ENCODE data around the gene ADAMTS5.

DNA sequence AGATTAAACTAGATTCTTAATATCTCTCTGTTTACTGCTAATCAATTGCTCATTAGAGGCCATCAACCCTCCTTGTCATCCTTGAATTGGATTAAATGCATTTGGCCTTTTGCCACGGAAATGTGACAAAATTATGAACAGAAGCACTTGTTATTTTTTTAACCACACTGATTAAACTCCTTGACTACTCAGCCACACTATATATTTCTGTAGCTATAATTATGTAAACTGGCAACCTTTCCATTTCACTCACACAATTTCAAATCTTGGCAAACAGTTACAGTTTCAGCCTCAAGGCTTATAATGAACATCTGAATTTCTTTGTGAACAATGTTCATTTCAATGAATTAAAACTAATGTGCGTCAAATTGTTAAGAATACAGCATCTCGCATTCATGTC, 10.1 kb downstream of the ADAMTS5 start:
- TF ChIP-seq, protein P1, sequence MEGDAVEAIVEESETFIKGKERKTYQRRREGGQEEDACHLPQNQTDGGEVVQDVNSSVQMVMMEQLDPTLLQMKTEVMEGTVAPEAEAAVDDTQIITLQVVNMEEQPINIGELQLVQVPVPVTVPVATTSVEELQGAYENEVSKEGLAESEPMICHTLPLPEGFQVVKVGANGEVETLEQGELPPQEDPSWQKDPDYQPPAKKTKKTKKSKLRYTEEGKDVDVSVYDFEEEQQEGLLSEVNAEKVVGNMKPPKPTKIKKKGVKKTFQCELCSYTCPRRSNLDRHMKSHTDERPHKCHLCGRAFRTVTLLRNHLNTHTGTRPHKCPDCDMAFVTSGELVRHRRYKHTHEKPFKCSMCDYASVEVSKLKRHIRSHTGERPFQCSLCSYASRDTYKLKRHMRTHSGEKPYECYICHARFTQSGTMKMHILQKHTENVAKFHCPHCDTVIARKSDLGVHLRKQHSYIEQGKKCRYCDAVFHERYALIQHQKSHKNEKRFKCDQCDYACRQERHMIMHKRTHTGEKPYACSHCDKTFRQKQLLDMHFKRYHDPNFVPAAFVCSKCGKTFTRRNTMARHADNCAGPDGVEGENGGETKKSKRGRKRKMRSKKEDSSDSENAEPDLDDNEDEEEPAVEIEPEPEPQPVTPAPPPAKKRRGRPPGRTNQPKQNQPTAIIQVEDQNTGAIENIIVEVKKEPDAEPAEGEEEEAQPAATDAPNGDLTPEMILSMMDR (IDR thresholded peaks at IDR 0.05), result no peak
- no peak for TF ChIP-seq SIN3A (IDR thresholded peaks at IDR 0.05; ENCODE audit: borderline replicate concordance, insufficient read depth, low read depth, low read length)
- TF ChIP-seq POLR2AphosphoS5 (IDR thresholded peaks at IDR 0.05; ENCODE audit: low read depth, low read length), result no peak
- TF ChIP-seq, protein P2, sequence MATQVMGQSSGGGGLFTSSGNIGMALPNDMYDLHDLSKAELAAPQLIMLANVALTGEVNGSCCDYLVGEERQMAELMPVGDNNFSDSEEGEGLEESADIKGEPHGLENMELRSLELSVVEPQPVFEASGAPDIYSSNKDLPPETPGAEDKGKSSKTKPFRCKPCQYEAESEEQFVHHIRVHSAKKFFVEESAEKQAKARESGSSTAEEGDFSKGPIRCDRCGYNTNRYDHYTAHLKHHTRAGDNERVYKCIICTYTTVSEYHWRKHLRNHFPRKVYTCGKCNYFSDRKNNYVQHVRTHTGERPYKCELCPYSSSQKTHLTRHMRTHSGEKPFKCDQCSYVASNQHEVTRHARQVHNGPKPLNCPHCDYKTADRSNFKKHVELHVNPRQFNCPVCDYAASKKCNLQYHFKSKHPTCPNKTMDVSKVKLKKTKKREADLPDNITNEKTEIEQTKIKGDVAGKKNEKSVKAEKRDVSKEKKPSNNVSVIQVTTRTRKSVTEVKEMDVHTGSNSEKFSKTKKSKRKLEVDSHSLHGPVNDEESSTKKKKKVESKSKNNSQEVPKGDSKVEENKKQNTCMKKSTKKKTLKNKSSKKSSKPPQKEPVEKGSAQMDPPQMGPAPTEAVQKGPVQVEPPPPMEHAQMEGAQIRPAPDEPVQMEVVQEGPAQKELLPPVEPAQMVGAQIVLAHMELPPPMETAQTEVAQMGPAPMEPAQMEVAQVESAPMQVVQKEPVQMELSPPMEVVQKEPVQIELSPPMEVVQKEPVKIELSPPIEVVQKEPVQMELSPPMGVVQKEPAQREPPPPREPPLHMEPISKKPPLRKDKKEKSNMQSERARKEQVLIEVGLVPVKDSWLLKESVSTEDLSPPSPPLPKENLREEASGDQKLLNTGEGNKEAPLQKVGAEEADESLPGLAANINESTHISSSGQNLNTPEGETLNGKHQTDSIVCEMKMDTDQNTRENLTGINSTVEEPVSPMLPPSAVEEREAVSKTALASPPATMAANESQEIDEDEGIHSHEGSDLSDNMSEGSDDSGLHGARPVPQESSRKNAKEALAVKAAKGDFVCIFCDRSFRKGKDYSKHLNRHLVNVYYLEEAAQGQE (IDR thresholded peaks at IDR 0.05; ENCODE audit: insufficient read depth in 1 of 2, low read depth in 2 of 2, low read length in 1 of 2), result no peak
- TF ChIP-seq TCF7L2 (IDR thresholded peaks at IDR 0.05; ENCODE audit: low read depth, low read length), result no peak
